ENCODE measurements around the gene SCARB2. TPM values are rescaled to one million over a fixed set of nuclear protein-coding genes. Genes with fewer than 3 reads are reported as not detected.

The SCARB2 gene
- total and polyA plus RNA-seq, 11 donors = 84.9 to 208 (median 97.5) TPM

- H3K27ac ChIP-seq = peak overlapping the region; percentile 80 to 99 (median 96)
- TF ChIP-seq CTCF (IDR thresholded peaks at IDR 0.05) = no peak
- ATAC-seq (no peak), DNase-seq (no peak)
- H3K36me3 ChIP-seq = no peaks in the 10 kb centered on the region
- 24 to 43% (median 36%) methylated on average over 6 of the region's 6 CpGs for WGBS, 4 donors
- H3K9me3 ChIP-seq = no peaks in the 10 kb centered on the region
- H3K27me3 ChIP-seq = no peaks in the 10 kb centered on the region
- intact Hi-C loops (cut with DNase I) = loop anchor here in 5 of 10 donors (2.0 to 10.0 kb wide), 5 partner anchors 63 to 200 kb away; partner anchors contain the start of genes STBD1 (in 4 of the 5) and NUP54 (in 1 of the 5)
- peak overlapping the region; percentile 69 to 94 (median 80) for H3K4me3 ChIP-seq
- H3K4me1 ChIP-seq = peaks cover 25 to 79% (median 65%) of the 10 kb centered on the region in 12 donors
Observed at GRCh38 chr4:76211769-76212708, 1.6 kb downstream of the SCARB2 start.

- 26 to 49% (median 29%) methylated on average over 4 of the region's 4 CpGs for whole genome bisulfite sequencing, 4 donors
- Histone ChIP-seq H3K9me3 (no peaks in the 10 kb centered on the region), H3K36me3 (no peaks in the 10 kb centered on the region), H3K4me3 (peak overlapping the region in 4 of 12 donors; percentile 11 to 94 (median 76)), H3K27ac (peak overlapping the region in 11 of 12 donors; percentile 58 to 99 (median 96)), H3K4me1 (peaks cover 28 to 86% (median 79%) of the 10 kb centered on the region in 12 donors), H3K27me3 (no peaks in the 10 kb centered on the region)
- ATAC-seq (no peak), DNase-seq (no peak)
- TF ChIP-seq CTCF (IDR thresholded peaks at IDR 0.05) (no peak), POLR2A (IDR thresholded peaks at IDR 0.05) (no peak)
- intact Hi-C loops (cut with DNase I) = loop anchor here in 4 of 10 donors (5.0 to 10.0 kb wide), 3 partner anchors 94 to 198 kb away; partner anchors contain the start of gene STBD1 (in 3 of the 4)
Observed at GRCh38 chr4:76210452-76210851, 3.2 kb downstream of the SCARB2 start.

- Histone ChIP-seq H3K4me1 (peaks cover 28 to 89% (median 81%) of the 10 kb centered on the region in 12 donors), H3K27ac (peak overlapping the region in 11 of 12 donors; percentile 58 to 99 (median 96)), H3K4me3 (peak overlapping the region in 3 of 12 donors; percentile 70 to 94 (median 83)), H3K27me3 (no peaks in the 10 kb centered on the region), H3K36me3 (no peaks in the 10 kb centered on the region), H3K9me3 (no peaks in the 10 kb centered on the region)
- WGBS, 4 donors = 37 to 63% (median 59%) methylated on average over 4 of the region's 4 CpGs
- intact Hi-C loops (cut with DNase I) = loop anchor here in 5 of 10 donors (5.0 to 10.0 kb wide), 3 partner anchors 95 to 198 kb away; partner anchors contain the start of gene STBD1 (in 4 of the 5)
- TF ChIP-seq POLR2A (IDR thresholded peaks at IDR 0.05) (no peak), CTCF (IDR thresholded peaks at IDR 0.05) (no peak)
- DNase-seq (no peak), ATAC-seq (no peak)
Observed at GRCh38 chr4:76209881-76210280, 3.7 kb downstream of the SCARB2 start.

All from heart left ventricle (tissue), 16 donors.